HCT116 (cell line): ENCODE measurements around the gene SMAD7. TPM values are rescaled to one million over a fixed set of nuclear protein-coding genes. Genes with fewer than 3 reads are reported as not detected.

Source experiments
- ATAC-seq: fragments of 200-7000 bp; cut with Tn5 transposase; 2 replicates; pipeline ENCODE4 v1.9.1; 2020; ENCODE audit warnings: mild to moderate bottlenecking, moderate library complexity
- BruUV-seq: library from RNA; stranded (reverse); fragments of 400-500 nt; replicated peaks from 2 replicates; lab custom pipeline; 2021; lab: Mats Ljungman, UMichigan
- CTCF ChIA-PET: fragments of 300-600 bp; sonication (Branson Sonifier 250); formaldehyde crosslinking; loops from one replicate; lab custom pipeline; 2021; ENCODE audit warnings: antibody characterized with exemption; lab: Charles Lee
- POLR2A ChIA-PET: fragments of 300-600, 350-600 bp; sonication (Branson Sonifier 250); formaldehyde crosslinking; loops from one replicate; lab custom pipeline; 2021; ENCODE audit warnings: antibody characterized with exemption; lab: Charles Lee
- RAD21 ChIA-PET, 2 experiments: fragments of 300-600 bp; sonication (Branson Sonifier 250); formaldehyde crosslinking; loops; one replicate each; lab custom pipeline; 2023; ENCODE audit warnings: low total read pairs in 2 of 2; ENCODE audit not compliant: uncharacterized antibody in 2 of 2, unreplicated experiment in 2 of 2, low non-redundant PET in 1 of 2; lab: Charles Lee
- DNase-seq: peaks from one replicate; pipeline ENCODE4 v3.0.0-alpha.2; 2010; ENCODE audit warnings: low read depth, low spot score
- H2AFZ ChIP-seq: fragments of 200-600 bp; shearing (Covaris generic), sonication (generic); 2 replicates; pipeline ENCODE4 v1.6.1; 2017; ENCODE audit warnings: low read depth, mixed run types, mixed read lengths, antibody characterized with exemption, low read length; ENCODE audit not compliant: poor library complexity, severe bottlenecking
- H3K27ac ChIP-seq: 2 replicates; pipeline ENCODE4 v1.5.1; 2012; ENCODE audit warnings: low read depth, low read length
- H3K27me3 ChIP-seq: fragments of 200-600 bp; sonication (generic); 2 replicates; pipeline ENCODE4 v1.6.1; 2016; ENCODE audit warnings: mixed run types, low read length, mixed read lengths; ENCODE audit not compliant: insufficient read depth
- H3K36me3 ChIP-seq, 2 experiments: fragments of 200-500 bp in 1 of 2; fragments of 200-600 bp in 1 of 2; sonication (Bioruptor generic) in 1 of 2; sonication (generic) in 1 of 2; 2 replicates each; pipeline versions ENCODE4 v1.5.1 to v1.6.1; 2014 to 2016; ENCODE audit warnings: low read length in 2 of 2, inconsistent platforms in 1 of 2, mixed read lengths in 1 of 2, mixed run types in 1 of 2; ENCODE audit not compliant: insufficient read depth in 2 of 2, control insufficient read depth in 1 of 2
- H3K4me1 ChIP-seq, 2 experiments: fragments of 200-600 bp in 1 of 2; sonication (generic) in 1 of 2; 2 replicates each; pipeline versions ENCODE4 v1.5.1 to v1.6.1; 2012 to 2017; ENCODE audit warnings: low read length in 2 of 2, inconsistent platforms in 1 of 2, mild to moderate bottlenecking in 1 of 2, mixed read lengths in 1 of 2, mixed run types in 1 of 2, moderate library complexity in 1 of 2; ENCODE audit not compliant: insufficient read depth in 2 of 2, control insufficient read depth in 1 of 2
- H3K4me2 ChIP-seq: fragments of 200-600 bp; sonication (generic); 2 replicates; pipeline ENCODE4 v1.6.1; 2017; ENCODE audit warnings: mixed run types, low read length, mixed read lengths
- H3K4me3 ChIP-seq, 2 experiments: fragments of 200-600 bp in 1 of 2; sonication (generic) in 1 of 2; replicated peaks in 1 of 2; 2 replicates each; pipeline ENCODE4 v1.5.1; 2011 to 2016; ENCODE audit warnings: low read length in 2 of 2, control low read depth in 1 of 2, low read depth in 1 of 2, mild to moderate bottlenecking in 1 of 2, mixed read lengths in 1 of 2, mixed run types in 1 of 2
- H3K79me2 ChIP-seq: fragments of 200-600 bp; sonication (generic); 2 replicates; pipeline ENCODE4 v1.6.1; 2017; ENCODE audit warnings: mild to moderate bottlenecking, mixed run types, low read length, moderate library complexity, mixed read lengths; ENCODE audit not compliant: insufficient read depth
- H3K9ac ChIP-seq: fragments of 200-600 bp; sonication (generic); 2 replicates; pipeline ENCODE4 v1.6.1; 2016; ENCODE audit warnings: low read length, mixed read lengths
- H3K9me2 ChIP-seq: fragments of 200-600 bp; sonication (generic), shearing (Covaris generic); 2 replicates; pipeline ENCODE4 v1.6.1; 2017; ENCODE audit warnings: mixed run types, mild to moderate bottlenecking, moderate library complexity; ENCODE audit not compliant: insufficient read depth
- H3K9me3 ChIP-seq, 2 experiments: fragments of 200-500 bp in 1 of 2; fragments of 200-600 bp in 1 of 2; sonication (Bioruptor generic) in 1 of 2; sonication (generic) in 1 of 2; 2 replicates each; pipeline ENCODE4 v1.6.1; 2014 to 2017; ENCODE audit warnings: low read length in 2 of 2, mixed read lengths in 2 of 2, inconsistent platforms in 1 of 2, low read depth in 1 of 2, mild to moderate bottlenecking in 1 of 2, mixed run types in 1 of 2, moderate library complexity in 1 of 2; ENCODE audit not compliant: control insufficient read depth in 1 of 2, insufficient read depth in 1 of 2
- H4K20me1 ChIP-seq: fragments of 200-600 bp; sonication (generic), shearing (Covaris generic); 2 replicates; pipeline ENCODE4 v1.6.1; 2017; ENCODE audit warnings: mixed run types, mild to moderate bottlenecking, moderate library complexity; ENCODE audit not compliant: insufficient read depth
- CEBPB ChIP-seq: IDR thresholded peaks from 2 replicates; pipeline ENCODE4 v1.6.1; 2012; ENCODE audit warnings: low read depth
- EGR1 ChIP-seq: IDR thresholded peaks from 2 replicates; pipeline ENCODE4 v1.6.1; 2012; ENCODE audit warnings: low read depth
- EZH2 ChIP-seq: fragments of 200-600 bp; sonication (generic); IDR thresholded peaks from 2 replicates; pipeline ENCODE4 v1.6.1; 2017; ENCODE audit warnings: antibody characterized with exemption, mixed run types
- EZH2phosphoT487 ChIP-seq: fragments of 200-600 bp; IDR thresholded peaks from 2 replicates; pipeline ENCODE4 v1.6.1; 2018; ENCODE audit warnings: antibody characterized with exemption, borderline replicate concordance
- FOSL1 ChIP-seq: IDR thresholded peaks from 2 replicates; pipeline ENCODE4 v1.6.1; 2012; ENCODE audit warnings: low read depth
- JUND ChIP-seq: IDR thresholded peaks from 2 replicates; pipeline ENCODE4 v1.6.1; 2012
- MAX ChIP-seq: IDR thresholded peaks from 2 replicates; pipeline ENCODE4 v1.6.1; 2012
- POLR2A ChIP-seq: IDR thresholded peaks from 2 replicates; pipeline ENCODE4 v1.7.0; 2011; ENCODE audit warnings: borderline replicate concordance; ENCODE audit not compliant: insufficient read depth, insufficient read length; ENCODE audit errors: extremely low read depth
- POLR2AphosphoS5 ChIP-seq: IDR thresholded peaks from 2 replicates; pipeline ENCODE4 v1.6.1; 2011; ENCODE audit warnings: mild to moderate bottlenecking, low read depth, low read length, moderate library complexity
- RAD21 ChIP-seq: IDR thresholded peaks from 2 replicates; pipeline ENCODE4 v1.6.1; 2012; ENCODE audit warnings: low read depth, mild to moderate bottlenecking
- SIN3A ChIP-seq: IDR thresholded peaks from 2 replicates; pipeline ENCODE4 v1.6.1; 2012; ENCODE audit warnings: low read depth
- SP1 ChIP-seq: IDR thresholded peaks from 2 replicates; pipeline ENCODE4 v1.6.1; 2012; ENCODE audit warnings: low read depth
- SRF ChIP-seq: IDR thresholded peaks from 2 replicates; pipeline ENCODE4 v1.6.1; 2012; ENCODE audit warnings: low read depth
- ZNF274 ChIP-seq: fragments of 200-500 bp; sonication (Bioruptor generic); IDR thresholded peaks from 2 replicates; pipeline ENCODE4 v1.6.1; 2014; ENCODE audit warnings: mild to moderate bottlenecking, low read depth, low read length, inconsistent platforms
- intact Hi-C: fragments of 100-400 bp; cut with micrococcal nuclease; formaldehyde crosslinking; loops from 2 replicates; pipeline ENCODE4 v1.10.0; 2022
- total RNA-seq: library from RNA; stranded (reverse); gene quantifications from one replicate; pipeline ENCODE4 v1.2.1, GENCODE V29; 2021; ENCODE audit not compliant: unreplicated experiment
- TF ChIP-seq, protein P1 (sequence below), 3 experiments: fragments of 200-600 bp in 1 of 3; sonication (generic) in 1 of 3; IDR thresholded peaks in 2 of 3; conservative IDR thresholded peaks in 1 of 3; 2 replicates each; pipeline ENCODE4 v1.5.1; 2012 to 2017; ENCODE audit warnings: low read depth in 2 of 3, low read length in 2 of 3, antibody characterized with exemption in 1 of 3, borderline replicate concordance in 1 of 3, control low read depth in 1 of 3, mild to moderate bottlenecking in 1 of 3, mixed read lengths in 1 of 3, mixed run types in 1 of 3, moderate library complexity in 1 of 3; ENCODE audit not compliant: insufficient read depth in 1 of 3
- TF ChIP-seq, protein P2 (sequence below): IDR thresholded peaks from 2 replicates; pipeline ENCODE4 v1.6.1; 2012

SMAD7 gene
- total RNA-seq, 1 experiment from 2014 or later = 7.2 TPM

DNA sequence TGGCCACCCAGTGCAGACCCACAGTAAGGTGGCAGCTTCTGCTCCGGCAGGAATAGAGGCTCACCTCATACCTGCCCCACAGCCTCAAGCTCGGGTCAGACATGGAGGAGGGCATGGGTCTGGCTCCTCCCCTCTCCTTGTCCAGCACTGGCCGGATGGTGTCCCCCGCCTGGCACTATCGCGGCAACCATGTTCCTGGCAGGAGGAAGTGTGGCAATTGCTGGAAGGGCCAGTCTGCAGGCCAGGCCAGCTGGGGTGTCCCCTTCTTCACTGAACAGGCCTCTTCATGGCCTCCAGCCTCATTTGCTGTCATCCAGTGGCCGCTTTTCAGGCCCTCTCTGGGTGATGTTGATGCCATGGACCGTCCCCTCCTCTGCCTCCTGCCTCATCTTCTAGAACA, 41.4 kb upstream of the SMAD7 start:
- TF ChIP-seq FOSL1 = no peak
- DNase-seq = no peak
- ChIA-PET POLR2A (no interaction called here), RAD21 (no interaction called here), CTCF (no interaction called here)
- Histone ChIP-seq H4K20me1 (no peaks in the 10 kb centered on the region), H3K4me1 (peaks cover 22 to 58% of the 10 kb centered on the region in 2 experiments), H3K9me3 (no peaks in the 10 kb centered on the region), H3K9me2 (no peaks in the 10 kb centered on the region), H3K79me2 (no peaks in the 10 kb centered on the region), H3K4me3 (no peak overlapping the region), H3K27me3 (no peaks in the 10 kb centered on the region; the same call in 1 of the 2 replicates), H3K9ac (no peak overlapping the region), H3K36me3 (no peaks in the 10 kb centered on the region), H2AFZ (no peak overlapping the region), H3K27ac (no peak overlapping the region), H3K4me2 (no peak overlapping the region)
- no peak for ATAC-seq
- intact Hi-C loops = no loop called here
- no TSS peak for BruUV-seq

DNA sequence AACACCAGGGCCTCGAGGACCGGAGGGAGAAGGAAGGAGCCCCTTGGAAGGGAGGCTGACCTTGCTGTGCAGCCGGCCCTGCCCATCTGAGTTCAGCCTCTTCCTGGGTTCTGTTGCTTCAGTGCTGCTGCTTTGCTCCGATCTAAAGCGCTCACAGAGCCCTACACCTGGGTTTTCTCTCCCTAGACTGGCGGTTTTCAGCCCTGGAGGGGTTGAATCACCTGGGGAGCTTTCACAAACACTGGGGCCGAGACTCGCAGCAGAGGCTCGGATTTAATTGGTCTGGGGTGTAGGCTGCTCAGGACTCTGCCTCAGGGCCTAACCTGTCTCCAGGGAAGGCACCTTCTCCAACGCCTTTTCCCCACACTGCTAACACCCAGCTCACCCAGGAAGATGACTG, 40.9 kb upstream of the SMAD7 start:
- intact Hi-C loops = no loop called here
- TF ChIP-seq EZH2phosphoT487 (no peak), JUND (no peak), SIN3A (no peak), CEBPB (no peak), ZNF274 (no peak), POLR2A (no peak), MAX (no peak), SRF (no peak), POLR2AphosphoS5 (no peak), SP1 (no peak), EGR1 (no peak), FOSL1 (no peak), EZH2 (no peak), RAD21 (no peak)
- TF ChIP-seq, protein P1, sequence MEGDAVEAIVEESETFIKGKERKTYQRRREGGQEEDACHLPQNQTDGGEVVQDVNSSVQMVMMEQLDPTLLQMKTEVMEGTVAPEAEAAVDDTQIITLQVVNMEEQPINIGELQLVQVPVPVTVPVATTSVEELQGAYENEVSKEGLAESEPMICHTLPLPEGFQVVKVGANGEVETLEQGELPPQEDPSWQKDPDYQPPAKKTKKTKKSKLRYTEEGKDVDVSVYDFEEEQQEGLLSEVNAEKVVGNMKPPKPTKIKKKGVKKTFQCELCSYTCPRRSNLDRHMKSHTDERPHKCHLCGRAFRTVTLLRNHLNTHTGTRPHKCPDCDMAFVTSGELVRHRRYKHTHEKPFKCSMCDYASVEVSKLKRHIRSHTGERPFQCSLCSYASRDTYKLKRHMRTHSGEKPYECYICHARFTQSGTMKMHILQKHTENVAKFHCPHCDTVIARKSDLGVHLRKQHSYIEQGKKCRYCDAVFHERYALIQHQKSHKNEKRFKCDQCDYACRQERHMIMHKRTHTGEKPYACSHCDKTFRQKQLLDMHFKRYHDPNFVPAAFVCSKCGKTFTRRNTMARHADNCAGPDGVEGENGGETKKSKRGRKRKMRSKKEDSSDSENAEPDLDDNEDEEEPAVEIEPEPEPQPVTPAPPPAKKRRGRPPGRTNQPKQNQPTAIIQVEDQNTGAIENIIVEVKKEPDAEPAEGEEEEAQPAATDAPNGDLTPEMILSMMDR (IDR thresholded peaks at IDR 0.05 in 2 of 3, conservative IDR thresholded peaks at IDR 0.05 in 1 of 3; ENCODE audit: borderline replicate concordance in 1 of 3, insufficient read depth in 1 of 3, low read depth in 2 of 3, low read length in 2 of 3) = no peak
- TF ChIP-seq, protein P2, sequence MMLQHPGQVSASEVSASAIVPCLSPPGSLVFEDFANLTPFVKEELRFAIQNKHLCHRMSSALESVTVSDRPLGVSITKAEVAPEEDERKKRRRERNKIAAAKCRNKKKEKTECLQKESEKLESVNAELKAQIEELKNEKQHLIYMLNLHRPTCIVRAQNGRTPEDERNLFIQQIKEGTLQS = no peak
- H2AFZ ChIP-seq = no peak overlapping the region
- no peak overlapping the region for H3K4me3 ChIP-seq
- no peak for DNase-seq
- H4K20me1 ChIP-seq = no peaks in the 10 kb centered on the region
- ATAC-seq = no peak
- peaks cover 18 to 53% of the 10 kb centered on the region in 2 experiments for H3K4me1 ChIP-seq
- no peak overlapping the region for H3K9ac ChIP-seq
- H3K9me3 ChIP-seq = no peaks in the 10 kb centered on the region
- H3K79me2 ChIP-seq = no peaks in the 10 kb centered on the region
- ChIA-PET POLR2A (no interaction called here), RAD21 (no interaction called here), CTCF (no interaction called here)
- no peak overlapping the region for H3K4me2 ChIP-seq
- no peak overlapping the region for H3K27ac ChIP-seq
- no peaks in the 10 kb centered on the region; the same call in 1 of the 2 replicates for H3K27me3 ChIP-seq
- BruUV-seq = no TSS peak
- H3K36me3 ChIP-seq = no peaks in the 10 kb centered on the region
- no peaks in the 10 kb centered on the region for H3K9me2 ChIP-seq
